Stimulated activated naive CD4-positive, alpha-beta T cell treated with Interleukin-2 at 50 U/mL for 16 hours (primary cell): Measurements from ENCODE around the gene C3orf22.

Experiments
- DNase-seq: peaks from one replicate; lab custom pipeline; 2025; lab: John Stamatoyannopoulos, UW

C3orf22 gene

GRCh38 chr3:126512916-126513650, 45.6 kb downstream of the C3orf22 start:
- DNase-seq, result no peak

GRCh38 chr3:126512026-126512425, 46.7 kb downstream of the C3orf22 start:
- DNase-seq, result no peak

GRCh38 chr3:126511291-126511690, 47.4 kb downstream of the C3orf22 start:
- DNase-seq, result no peak

- no peak for DNase-seq
Observed at GRCh38 chr3:126510308-126510910, 48.3 kb downstream of the C3orf22 start.

GRCh38 chr3:126509597-126510307, 49.0 kb downstream of the C3orf22 start:
- DNase-seq, result no peak

GRCh38 chr3:126508564-126508964, 50.2 kb downstream of the C3orf22 start:
- DNase-seq, result no peak

GRCh38 chr3:126507886-126508285, 50.8 kb downstream of the C3orf22 start:
- DNase-seq, result no peak

GRCh38 chr3:126503701-126504100, 55.0 kb downstream of the C3orf22 start:
- DNase-seq, result no peak

- DNase-seq, result no peak
Observed at GRCh38 chr3:126502656-126503055, 56.1 kb downstream of the C3orf22 start.

- DNase-seq, result no peak
Observed at GRCh38 chr3:126501736-126502135, 57.0 kb downstream of the C3orf22 start.

GRCh38 chr3:126501054-126501453, 57.7 kb downstream of the C3orf22 start:
- no peak for DNase-seq

- DNase-seq, result no peak
Observed at GRCh38 chr3:126500016-126500415, 58.7 kb downstream of the C3orf22 start.
